Right cardiac atrium (tissue), 5 donors: ENCODE measurements around the gene SOBP. TPM values are rescaled to one million over a fixed set of nuclear protein-coding genes. Genes with fewer than 3 reads are reported as not detected.

Experiments used
- ATAC-seq, 2 donors: fragments of 200-7000 bp; cut with Tn5 transposase; one replicate each; pipeline versions ENCODE4 v1.8.0 to v1.9.1; 2020; ENCODE audit warnings: moderate library complexity in 2 of 2, mild to moderate bottlenecking in 1 of 2
- DNase-seq, 3 donors: peaks; one replicate each; pipeline ENCODE4 v3.0.0-alpha.2; 2020
- H3K27ac ChIP-seq: one replicate; pipeline ENCODE4 v1.5.1; 2013; ENCODE audit warnings: mild to moderate bottlenecking, low read length, control low read depth, moderate library complexity
- H3K27me3 ChIP-seq: one replicate; pipeline ENCODE4 v1.6.1; 2013; ENCODE audit not compliant: control insufficient read depth, insufficient read depth
- H3K4me1 ChIP-seq: one replicate; pipeline ENCODE4 v1.6.1; 2013; ENCODE audit warnings: low read length; ENCODE audit not compliant: control insufficient read depth, insufficient read depth
- H3K4me3 ChIP-seq: one replicate; pipeline ENCODE4 v1.5.1; 2013; ENCODE audit warnings: low read length, control low read depth
- H3K9me3 ChIP-seq: one replicate; pipeline ENCODE4 v1.6.1; 2013; ENCODE audit warnings: low read length; ENCODE audit not compliant: control insufficient read depth
- WGBS: extraction: QIAGEN DNeasy Blood & Tissue Kit; methylation state at CpG from one replicate; pipeline ENCODE4 v1.1.7; 2013; 5-methylcytosine and 5-hydroxymethylcytosine counted together
- intact Hi-C, 4 donors: fragments of 100-400 bp; cut with DNase I; formaldehyde crosslinking; loops; one replicate each; pipeline versions ENCODE4 v1.11.0 to v1.14.0; 2022 to 2023
- polyA plus RNA-seq: library from polyadenylated mRNA; stranded (reverse); fragments of 200-250 nt; gene quantifications from one replicate; pipeline ENCODE4 v1.2.3, GENCODE V29; 2013
- total RNA-seq, 4 donors: library from RNA; stranded (reverse); fragmentation: NEBNext Ultra II Directional; extraction: Animal tissue kit (Norgen Biotek cat#: 25700); gene quantifications; one replicate each; pipeline ENCODE4 v1.2.1, GENCODE V29; 2021
- donor health status: healthy with polysubstance abuse.
- donor health status: DM: no; HTN: yes; CAD: no.
- donor health status: DM: no; HTN: no; CAD: no.
- donor health status: DM: no; HTN: yes; CAD: no; lungs with severe emphysema.
- donor health status: DM: yes; HTN: yes; CAD: no.

The SOBP gene
- total and polyA plus RNA-seq, 5 donors, result 10.4 to 20.6 (median 17.7) TPM

DNA sequence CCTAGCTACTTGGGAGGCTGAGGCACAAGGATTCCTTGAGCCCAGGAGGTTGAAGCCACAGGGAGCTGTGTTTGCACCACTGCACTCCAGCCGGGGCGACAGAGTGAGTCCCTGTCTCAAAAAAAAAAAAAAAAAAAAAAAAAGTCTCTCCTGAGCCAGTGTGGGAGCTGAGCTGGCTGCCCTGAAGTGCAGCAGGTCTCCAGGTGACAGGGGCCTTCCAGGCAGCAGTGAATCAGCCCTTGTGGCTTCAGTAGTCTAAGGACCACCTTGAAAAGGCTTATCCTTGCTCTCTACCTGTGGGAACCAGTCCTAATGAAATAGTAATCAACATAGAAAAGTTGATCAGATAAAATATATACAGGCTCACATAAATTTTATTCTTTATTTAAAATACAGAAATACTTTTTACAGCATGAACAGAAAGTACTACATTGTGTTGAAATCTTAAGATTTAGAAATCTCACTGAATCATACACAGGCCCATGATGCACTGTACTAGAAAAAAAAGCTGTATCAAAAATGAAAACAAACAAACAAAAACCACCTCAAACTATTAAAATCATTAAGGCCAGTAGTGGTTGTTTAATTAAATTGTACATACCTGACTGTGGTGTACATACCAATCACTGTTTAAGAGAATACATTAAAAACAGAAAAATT, 205.3 kb downstream of the SOBP start:
- H3K27ac ChIP-seq, result no peak overlapping the region
- H3K4me3 ChIP-seq, result no peak overlapping the region
- no peaks in the 10 kb centered on the region for H3K4me1 ChIP-seq
- H3K27me3 ChIP-seq, result no peaks in the 10 kb centered on the region
- no peaks in the 10 kb centered on the region for H3K9me3 ChIP-seq
- ATAC-seq (no peak), DNase-seq (no peak)
- 100% methylated on average over 2 of the region's 2 CpGs for WGBS
- intact Hi-C loops, result loop anchor here in 1 of 4 donors (10.0 kb wide), 1 partner anchor 140 kb away; no protein-coding TSS in a partner anchor

GRCh38 chr6:107697682-107698081, 207.8 kb downstream of the SOBP start:
- Histone ChIP-seq H3K27ac (no peak overlapping the region), H3K27me3 (no peaks in the 10 kb centered on the region), H3K4me3 (no peak overlapping the region), H3K4me1 (no peaks in the 10 kb centered on the region), H3K9me3 (no peaks in the 10 kb centered on the region)
- no peak for ATAC-seq
- intact Hi-C loops, result loop anchor here in 1 of 4 donors (10.0 kb wide), 1 partner anchor 137 kb away; no protein-coding TSS in a partner anchor
- DNase-seq, result no peak
- WGBS, result 40% methylated on average over 5 of the region's 5 CpGs

DNA sequence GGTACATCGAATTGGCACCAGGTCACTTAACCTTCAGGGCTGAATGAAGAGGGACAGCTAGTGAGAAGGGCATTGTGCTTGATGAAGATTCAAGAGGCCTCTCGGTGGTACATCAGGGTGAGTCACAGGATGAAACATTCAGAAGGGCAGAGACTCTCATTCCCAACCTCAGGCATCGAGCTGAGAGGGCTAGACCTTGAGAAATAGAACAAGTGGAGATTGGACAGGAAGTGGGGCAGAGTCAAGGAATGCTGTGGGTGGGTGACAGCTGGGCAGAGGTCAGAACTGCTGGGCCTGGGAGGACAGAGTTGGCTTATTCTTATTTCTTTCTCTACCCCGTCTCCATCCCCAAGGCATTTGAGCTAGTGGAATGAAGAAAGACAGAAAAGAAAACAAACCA, 208.2 kb downstream of the SOBP start:
- 62% methylated on average over 4 of the region's 4 CpGs for WGBS
- no peak for DNase-seq
- Histone ChIP-seq H3K9me3 (no peaks in the 10 kb centered on the region), H3K27me3 (no peaks in the 10 kb centered on the region), H3K27ac (no peak overlapping the region), H3K4me3 (no peak overlapping the region), H3K4me1 (no peaks in the 10 kb centered on the region)
- intact Hi-C loops, result loop anchor here in 1 of 4 donors (10.0 kb wide), 1 partner anchor 137 kb away; no protein-coding TSS in a partner anchor
- peak in 1 of 2 donors; percentile 34 for ATAC-seq

DNA sequence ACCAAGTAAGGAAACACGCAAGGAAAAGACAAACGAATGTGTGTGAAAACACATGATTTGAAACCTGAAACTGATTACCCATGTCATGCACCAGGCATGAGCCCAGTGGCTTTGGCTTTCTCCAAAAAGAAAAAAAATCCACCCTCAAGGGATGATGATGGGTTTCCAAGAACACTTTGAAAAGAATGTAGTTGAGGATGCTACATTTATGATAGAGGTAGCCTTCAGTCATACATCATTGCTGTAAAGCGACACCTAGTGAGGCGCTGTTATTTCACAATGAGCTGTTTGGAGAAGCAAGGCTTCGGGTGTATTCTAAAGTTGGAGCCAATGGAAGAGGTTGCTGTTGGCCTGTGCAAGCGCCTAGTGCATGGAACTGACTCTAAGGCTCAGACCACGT, 209.3 kb downstream of the SOBP start:
- H3K9me3 ChIP-seq, result no peaks in the 10 kb centered on the region
- DNase-seq (no peak), ATAC-seq (no peak)
- no peak overlapping the region for H3K27ac ChIP-seq
- no peaks in the 10 kb centered on the region for H3K27me3 ChIP-seq
- 79% methylated on average over 7 of the region's 7 CpGs for WGBS
- intact Hi-C loops, result loop anchor here in 1 of 4 donors (10.0 kb wide), 1 partner anchor 136 kb away; no protein-coding TSS in a partner anchor
- H3K4me3 ChIP-seq, result no peak overlapping the region
- H3K4me1 ChIP-seq, result no peaks in the 10 kb centered on the region

DNA sequence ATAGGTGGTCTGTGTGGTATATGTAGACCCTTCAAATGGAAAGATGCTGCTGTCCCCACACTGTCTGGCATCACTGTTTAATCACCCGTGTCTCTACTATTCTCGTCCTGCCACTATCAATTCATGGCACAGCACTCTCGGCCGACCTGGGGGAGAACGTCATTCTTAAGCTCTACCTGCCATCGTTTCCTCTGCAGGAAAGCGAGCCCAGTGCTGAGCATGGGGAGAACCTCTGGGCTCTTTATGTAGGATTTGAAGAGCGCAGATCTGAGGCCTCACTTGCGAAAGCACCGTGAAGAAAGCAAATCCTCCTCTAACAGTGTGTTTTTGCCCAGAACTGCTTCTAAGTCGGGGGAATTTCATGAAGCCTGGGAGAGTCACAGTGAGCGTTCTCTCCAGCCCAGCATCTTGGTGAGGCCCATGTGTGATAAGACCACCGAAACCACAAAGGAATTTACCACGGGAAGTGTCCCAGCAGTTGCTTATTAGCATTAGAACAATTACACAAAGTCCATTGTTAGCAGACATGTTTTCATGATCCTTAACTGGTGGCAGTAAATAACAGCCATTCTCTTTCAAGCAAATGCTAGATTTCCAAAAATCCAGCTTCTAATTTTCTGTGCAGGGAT, 209.9 kb downstream of the SOBP start:
- H3K9me3 ChIP-seq, result no peaks in the 10 kb centered on the region
- ATAC-seq (no peak), DNase-seq (no peak)
- H3K27me3 ChIP-seq, result no peaks in the 10 kb centered on the region
- 80% methylated on average over 14 of the region's 14 CpGs for WGBS
- no peaks in the 10 kb centered on the region for H3K4me1 ChIP-seq
- intact Hi-C loops, result loop anchor here in 1 of 4 donors (10.0 kb wide), 3 partner anchors 135 to 385 kb away; no protein-coding TSS in a partner anchor
- H3K4me3 ChIP-seq, result no peak overlapping the region
- H3K27ac ChIP-seq, result no peak overlapping the region

- ATAC-seq (no peak), DNase-seq (no peak)
- H3K27me3 ChIP-seq, result no peaks in the 10 kb centered on the region
- 89% methylated on average over 5 of the region's 5 CpGs for WGBS
- H3K27ac ChIP-seq, result no peak overlapping the region
- no peaks in the 10 kb centered on the region for H3K4me1 ChIP-seq
- H3K4me3 ChIP-seq, result no peak overlapping the region
- intact Hi-C loops, result loop anchor here in 1 of 4 donors (10.0 kb wide), 2 partner anchors 219 to 389 kb away; no protein-coding TSS in a partner anchor
- H3K9me3 ChIP-seq, result no peaks in the 10 kb centered on the region
Measured at GRCh38 chr6:107703606-107704005, 213.7 kb downstream of the SOBP start.

- ATAC-seq, result peak; percentile 40 to 56
- Histone ChIP-seq H3K4me1 (no peaks in the 10 kb centered on the region), H3K4me3 (no peak overlapping the region), H3K9me3 (no peaks in the 10 kb centered on the region), H3K27me3 (no peaks in the 10 kb centered on the region), H3K27ac (no peak overlapping the region)
- DNase-seq, result no peak
- intact Hi-C loops, result loop anchor here in 1 of 4 donors (10.0 kb wide), 2 partner anchors 220 to 390 kb away; no protein-coding TSS in a partner anchor
- 28% methylated on average over 8 of the region's 8 CpGs for WGBS
Measured at GRCh38 chr6:107704347-107705013, 214.6 kb downstream of the SOBP start.

DNA sequence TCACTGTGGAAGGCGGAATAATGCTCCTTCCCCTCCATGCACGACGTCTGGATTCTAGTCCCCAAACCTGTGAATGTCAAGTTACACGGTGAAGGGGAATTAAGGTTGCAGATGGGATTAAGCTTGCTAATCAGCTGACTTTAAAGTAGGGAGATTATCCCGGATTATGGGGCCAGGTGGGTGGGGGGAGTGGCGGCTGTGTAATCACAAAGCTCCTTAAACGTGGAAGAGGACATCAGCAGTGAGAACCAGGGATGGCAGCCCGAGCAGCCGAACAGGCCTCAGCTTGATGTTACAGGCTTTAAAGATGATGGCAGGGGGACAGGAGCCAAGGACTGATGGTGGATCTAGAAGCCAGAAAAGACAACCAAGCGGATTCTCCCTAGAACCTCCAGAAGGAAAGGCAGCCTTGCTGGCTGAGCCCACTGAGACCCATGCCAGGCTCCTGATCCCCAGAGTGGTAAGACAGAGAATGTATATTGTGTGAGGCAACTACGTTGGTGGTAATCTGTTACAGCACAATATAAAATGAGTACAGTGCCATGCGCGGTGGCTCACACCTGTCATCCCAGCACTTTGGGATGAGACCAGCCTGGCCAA, 216.7 kb downstream of the SOBP start:
- DNase-seq, result no peak
- Histone ChIP-seq H3K9me3 (no peaks in the 10 kb centered on the region), H3K4me1 (no peaks in the 10 kb centered on the region), H3K27me3 (no peaks in the 10 kb centered on the region), H3K27ac (no peak overlapping the region), H3K4me3 (no peak overlapping the region)
- no peak for ATAC-seq
- intact Hi-C loops, result loop anchor here in 1 of 4 donors (10.0 kb wide), 2 partner anchors 222 to 392 kb away; no protein-coding TSS in a partner anchor
- 79% methylated on average over 13 of the region's 13 CpGs for WGBS

DNA sequence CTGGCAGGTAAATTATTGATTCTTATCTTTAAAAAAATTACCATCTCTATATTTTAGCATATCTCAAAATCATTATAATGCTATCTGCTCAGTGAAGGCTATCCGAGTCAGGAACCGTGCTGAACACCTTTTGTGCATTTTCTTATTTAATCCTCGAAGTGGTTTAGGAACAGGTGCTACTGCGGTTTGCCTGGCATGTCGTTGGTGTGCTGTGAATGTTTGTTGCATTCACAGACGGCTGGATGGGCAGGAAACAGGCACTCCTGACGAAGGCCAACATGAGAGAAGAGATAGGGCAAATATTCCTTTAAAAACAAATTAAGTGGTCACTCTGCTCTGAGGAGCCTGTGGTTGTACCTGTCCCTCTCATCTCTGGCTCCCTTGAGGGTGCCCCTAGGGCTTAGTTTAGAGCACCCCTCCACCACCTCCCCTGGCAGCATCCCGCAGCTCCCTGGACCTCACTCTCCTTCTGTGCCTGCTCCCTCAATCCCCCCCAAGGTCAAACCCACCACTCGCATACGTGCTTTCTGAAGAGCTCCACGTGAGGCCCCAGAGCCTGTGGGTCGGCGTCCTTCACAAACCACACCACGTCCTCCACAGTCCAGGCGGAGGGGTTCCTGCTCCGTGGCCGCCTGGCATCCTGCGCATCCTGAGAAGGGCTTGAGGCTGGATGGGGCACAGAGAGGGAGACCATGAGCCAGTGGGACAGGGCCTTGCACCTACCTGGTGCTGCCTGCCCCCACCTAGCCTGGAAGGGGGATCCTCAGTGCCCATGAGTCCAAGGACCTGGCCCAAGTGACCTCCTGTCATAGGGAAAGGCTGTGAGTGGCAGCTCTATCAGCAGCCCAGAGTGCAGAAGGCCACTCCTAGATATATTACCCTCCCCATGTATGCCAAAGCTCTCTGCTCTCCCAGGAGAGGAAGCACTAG, 217.7 kb downstream of the SOBP start:
- WGBS, result 91% methylated on average over 18 of the region's 18 CpGs
- intact Hi-C loops, result loop anchor here in 1 of 4 donors (10.0 kb wide), 2 partner anchors 223 to 393 kb away; no protein-coding TSS in a partner anchor
- no peak for DNase-seq
- Histone ChIP-seq H3K27me3 (no peaks in the 10 kb centered on the region), H3K27ac (no peak overlapping the region), H3K9me3 (no peaks in the 10 kb centered on the region), H3K4me3 (no peak overlapping the region), H3K4me1 (no peaks in the 10 kb centered on the region)
- ATAC-seq, result no peak

DNA sequence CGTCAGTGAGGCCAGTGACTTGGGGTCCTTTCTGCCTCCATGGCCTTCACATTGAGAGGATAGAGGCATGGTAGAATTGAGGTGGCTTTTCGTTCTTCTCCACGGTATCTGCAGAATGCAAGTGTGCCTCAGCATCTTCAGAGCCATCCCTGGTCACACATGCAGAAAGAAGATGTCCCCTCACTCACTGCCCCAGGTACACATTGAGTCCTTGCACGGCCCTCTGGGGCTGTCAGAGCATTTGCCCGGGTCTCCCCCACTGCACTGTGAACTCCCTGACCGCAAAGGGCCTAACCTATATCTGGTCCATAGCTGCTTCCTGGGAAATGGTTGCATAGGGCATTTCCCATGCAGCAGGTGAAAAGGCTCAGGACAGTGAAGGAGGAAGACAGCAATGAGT, 218.5 kb downstream of the SOBP start:
- intact Hi-C loops, result loop anchor here in 1 of 4 donors (10.0 kb wide), 2 partner anchors 224 to 394 kb away; no protein-coding TSS in a partner anchor
- Histone ChIP-seq H3K27ac (no peak overlapping the region), H3K4me1 (no peaks in the 10 kb centered on the region), H3K9me3 (no peaks in the 10 kb centered on the region), H3K4me3 (no peak overlapping the region), H3K27me3 (no peaks in the 10 kb centered on the region)
- no peak for ATAC-seq
- no peak for DNase-seq
- WGBS, result 78% methylated on average over 6 of the region's 6 CpGs
